IgD-negative memory B cell (primary cell): Measurements from ENCODE around the gene PLEKHN1. TPM values are rescaled to one million over a fixed set of nuclear protein-coding genes. Genes with fewer than 3 reads are reported as not detected.

Experiments
- polyA plus RNA-seq: library from polyadenylated mRNA; unstranded; fragments of 300-500 nt; fragmentation: Illumina TruSeq; gene quantifications from one replicate; pipeline ENCODE4 v1.2.3, GENCODE V29; 2021

PLEKHN1 gene
- polyA plus RNA-seq, 1 donor from 2014 or later = 0.14 TPM

Other genes with a start within 250 kb of the PLEKHN1 start
- gene SAMD11, start 42.6 kb upstream of the PLEKHN1 start, polyA plus RNA-seq = not detected
- 64.9 TPM for gene NOC2L, start 7.2 kb upstream of the PLEKHN1 start, polyA plus RNA-seq
- gene KLHL17, start 5.9 kb upstream of the PLEKHN1 start, polyA plus RNA-seq = 1.3 TPM
- not detected for gene PERM1, start 15.6 kb downstream of the PLEKHN1 start, polyA plus RNA-seq
- gene HES4, start 33.6 kb downstream of the PLEKHN1 start, polyA plus RNA-seq = not detected
- gene ISG15, start 47.0 kb downstream of the PLEKHN1 start, polyA plus RNA-seq = 191 TPM
- 0.05 TPM for gene AGRN, start 53.6 kb downstream of the PLEKHN1 start, polyA plus RNA-seq
- not detected for gene RNF223, start 107.8 kb downstream of the PLEKHN1 start, polyA plus RNA-seq
- gene C1orf159, start 149.6 kb downstream of the PLEKHN1 start, polyA plus RNA-seq = 7.9 TPM
- not detected for gene TTLL10, start 207.4 kb downstream of the PLEKHN1 start, polyA plus RNA-seq
- 3.5 TPM for gene TNFRSF18, start 240.1 kb downstream of the PLEKHN1 start, polyA plus RNA-seq
- not detected for gene TNFRSF4, start 247.7 kb downstream of the PLEKHN1 start, polyA plus RNA-seq